GM13977 (cell line): ENCODE data around the gene CLGN.

Source experiments
- DNase-seq: peaks from one replicate; pipeline ENCODE4 v3.0.0; 2012; ENCODE audit warnings: low spot score
- CTCF ChIP-seq: IDR thresholded peaks from 2 replicates; pipeline ENCODE4 v1.5.1; 2012; ENCODE audit warnings: mild to moderate bottlenecking, control low read depth; ENCODE audit not compliant: insufficient read depth; ENCODE audit errors: extremely low read depth, missing control alignments
- in situ Hi-C: fragments of 300-500 bp; cut with MboI; formaldehyde crosslinking; loops from one replicate; pipeline ENCODE4 v1.12.0; 2022; ENCODE audit warnings: low sequenced_read_pairs, low pct_unique_long_range_greater_than_20kb, mixed read lengths, inconsistent platforms; ENCODE audit not compliant: unreplicated experiment

Gene CLGN

GRCh38 chr4:140357868-140358267, 69.6 kb downstream of the CLGN start:
- no peak for TF ChIP-seq CTCF
- in situ Hi-C loops, result loop anchor here (25.0 kb wide), 2 partner anchors 254 to 504 kb away; no protein-coding TSS in a partner anchor
- DNase-seq, result no peak

GRCh38 chr4:140355288-140355687, 72.2 kb downstream of the CLGN start:
- in situ Hi-C loops, result loop anchor here (25.0 kb wide), 2 partner anchors 257 to 507 kb away; no protein-coding TSS in a partner anchor
- no peak for DNase-seq
- TF ChIP-seq CTCF, result no peak

GRCh38 chr4:140353786-140354185, 73.7 kb downstream of the CLGN start:
- in situ Hi-C loops, result loop anchor here (25.0 kb wide), 2 partner anchors 259 to 509 kb away; no protein-coding TSS in a partner anchor
- TF ChIP-seq CTCF, result no peak

GRCh38 chr4:140351093-140352075, 76.1 kb downstream of the CLGN start:
- in situ Hi-C loops, result loop anchor here (25.0 kb wide), 2 partner anchors 261 to 511 kb away; no protein-coding TSS in a partner anchor
- TF ChIP-seq CTCF, result no peak
- no peak for DNase-seq

More at GRCh38 chr4:140353786-140354185, 73.7 kb downstream of the CLGN start:
- no peak for DNase-seq

- no peak for DNase-seq
- in situ Hi-C loops, result loop anchor here (25.0 kb wide), 2 partner anchors 262 to 512 kb away; no protein-coding TSS in a partner anchor
- TF ChIP-seq CTCF, result no peak
Measured at GRCh38 chr4:140349816-140350215, 77.6 kb downstream of the CLGN start.

GRCh38 chr4:140346136-140346535, 81.3 kb downstream of the CLGN start:
- no peak for TF ChIP-seq CTCF
- in situ Hi-C loops, result no loop called here
- DNase-seq, result no peak
